AML-193 (cell line): ENCODE measurements around the gene UFD1.
A peak's percentile ranks its signal among the peaks of the same experiment; 100 is the strongest.

ENCODE experiments used
- DNase-seq, 2 experiments: peaks; one replicate each; lab custom pipeline; 2025; lab: John Stamatoyannopoulos, UW

Gene UFD1

GRCh38 chr22:19478901-19479354, at the start of gene UFD1:
TSS of gene UFD1 (minus strand) at chr22:19479193. CDS start at chr22:19479085, 108 bp downstream.
- DNase-seq = peak in 1 of 2 experiments; percentile 82

- DNase-seq = no peak
Measured at GRCh38 chr22:19527861-19528417, 48.9 kb upstream of the UFD1 start.

GRCh38 chr22:19527321-19527721, 48.3 kb upstream of the UFD1 start:
- no peak for DNase-seq

- DNase-seq = no peak
Measured at GRCh38 chr22:19526702-19527111, 47.7 kb upstream of the UFD1 start.

GRCh38 chr22:19526076-19526701, 47.2 kb upstream of the UFD1 start:
- no peak for DNase-seq

GRCh38 chr22:19525666-19526065, 46.7 kb upstream of the UFD1 start:
- DNase-seq = no peak

GRCh38 chr22:19525116-19525660, 46.2 kb upstream of the UFD1 start:
- no peak for DNase-seq

- DNase-seq = no peak
Measured at GRCh38 chr22:19524170-19525115, 45.5 kb upstream of the UFD1 start, which contains the start of gene CLDN5. TSS of gene CLDN5 (minus strand) at chr22:19524410. CDS start at chr22:19524255, 155 bp downstream.

- DNase-seq = peak; percentile 35 to 37
Measured at GRCh38 chr22:19523240-19524169, 44.5 kb upstream of the UFD1 start.

- no peak for DNase-seq
Measured at GRCh38 chr22:19522881-19523239, 43.9 kb upstream of the UFD1 start.

- DNase-seq = no peak
Measured at GRCh38 chr22:19522190-19522880, 43.3 kb upstream of the UFD1 start.

- DNase-seq = no peak
Measured at GRCh38 chr22:19520566-19521305, 41.7 kb upstream of the UFD1 start.

- no peak for DNase-seq
Measured at GRCh38 chr22:19520007-19520406, 41.0 kb upstream of the UFD1 start.

GRCh38 chr22:19519041-19519926, 40.3 kb upstream of the UFD1 start:
- DNase-seq = no peak

GRCh38 chr22:19518635-19519034, 39.6 kb upstream of the UFD1 start:
- DNase-seq = no peak

GRCh38 chr22:19517919-19518611, 39.1 kb upstream of the UFD1 start:
- DNase-seq = no peak

- no peak for DNase-seq
Measured at GRCh38 chr22:19517171-19517500, 38.1 kb upstream of the UFD1 start.

GRCh38 chr22:19516378-19517170, 37.6 kb upstream of the UFD1 start:
- DNase-seq = no peak
